ENCODE measurements around the gene RMND5B. TPM values are rescaled to one million over a fixed set of nuclear protein-coding genes. Genes with fewer than 3 reads are reported as not detected.
A peak's percentile ranks its signal among the peaks of the same experiment; 100 is the strongest.

RMND5B gene
- total RNA-seq, 1 donor from 2014 or later = 40.7 TPM

- DNase-seq (ENCODE audit: extremely low read depth, low read depth, low spot score) = no peak
Measured at GRCh38 chr5:178113141-178113787, 17.6 kb upstream of the RMND5B start, which contains the start of gene N4BP3. N4BP3 (plus strand) TSS chr5:178113532; CDS start chr5:178119584, 6,052 bp downstream.

DNA sequence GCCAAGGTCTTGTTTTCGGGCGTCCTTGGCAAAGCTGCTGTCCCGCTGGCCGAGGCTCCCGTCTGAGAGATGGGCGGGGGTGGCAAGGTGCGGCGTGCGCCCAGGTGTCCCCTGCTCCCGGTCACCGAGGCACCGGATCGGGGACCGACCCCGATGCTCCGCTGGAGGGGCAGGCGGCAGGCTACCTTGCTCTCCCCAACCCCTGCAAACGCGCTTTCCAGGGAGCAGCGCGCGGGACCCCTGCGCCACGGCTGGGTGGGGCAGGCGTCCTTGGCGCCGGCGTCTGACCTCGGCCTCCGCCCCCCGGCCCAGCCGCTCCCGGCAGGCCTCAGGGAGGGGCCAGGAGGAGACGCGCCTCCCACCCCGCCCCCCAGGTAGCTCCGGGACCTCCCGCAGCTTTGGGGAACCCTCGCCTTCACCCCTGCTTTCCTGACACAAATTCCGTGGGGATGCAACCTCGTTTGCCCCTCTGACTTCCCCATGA is 16.9 kb upstream of the RMND5B start:
- DNase-seq (ENCODE audit: extremely low read depth, low read depth, low spot score) = no peak

DNA sequence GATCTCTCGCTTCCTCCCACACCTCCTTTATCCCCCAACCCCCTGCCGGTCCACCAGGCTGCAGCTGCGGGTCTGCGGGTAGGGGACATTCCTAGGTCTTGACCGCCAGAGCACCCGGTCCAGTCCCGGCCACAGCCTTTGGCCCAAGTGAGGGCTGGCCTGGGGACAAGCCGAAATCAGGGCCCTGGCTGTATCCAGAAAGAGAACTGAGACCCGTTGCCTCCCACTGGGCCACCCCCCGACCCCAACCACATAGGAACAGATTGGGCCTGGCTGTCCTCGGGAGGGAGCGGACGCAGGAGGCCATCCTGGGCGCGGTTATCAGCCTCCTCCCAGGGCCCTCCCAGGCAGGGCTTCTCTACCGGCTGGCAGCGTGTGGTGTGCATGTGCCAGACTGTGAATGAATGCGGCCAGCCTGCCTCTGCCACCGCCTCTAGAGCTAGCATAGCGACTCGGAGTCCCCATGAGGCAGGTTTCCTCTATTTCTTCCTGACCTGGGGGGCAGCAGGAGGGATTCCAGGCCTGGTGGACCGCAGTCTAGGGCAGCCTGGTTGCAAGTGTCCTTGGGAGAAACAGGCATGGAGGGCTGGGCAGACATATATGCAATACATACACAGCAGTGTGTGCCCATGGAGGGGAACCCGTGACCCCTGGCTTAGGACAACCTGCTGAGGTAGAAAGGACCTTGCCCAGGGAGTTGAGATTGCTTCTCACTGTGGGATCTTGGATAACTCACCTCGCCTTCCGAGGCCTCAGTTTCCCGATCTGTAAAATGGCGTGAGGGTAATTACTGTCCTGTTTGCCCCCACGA is 16.3 kb upstream of the RMND5B start:
- no peak for DNase-seq (ENCODE audit: extremely low read depth, low read depth, low spot score)

GRCh38 chr5:178115136-178115813 is 15.5 kb upstream of the RMND5B start:
- no peak for DNase-seq (ENCODE audit: extremely low read depth, low read depth, low spot score)

- DNase-seq (ENCODE audit: extremely low read depth, low read depth, low spot score) = no peak
Measured at GRCh38 chr5:178115814-178116142, 15.0 kb upstream of the RMND5B start.

GRCh38 chr5:178116143-178116885 is 14.5 kb upstream of the RMND5B start:
- no peak for DNase-seq (ENCODE audit: extremely low read depth, low read depth, low spot score)

GRCh38 chr5:178117923-178118701 is 12.7 kb upstream of the RMND5B start:
- peak; percentile 27 for DNase-seq (ENCODE audit: extremely low read depth, low read depth, low spot score)

DNA sequence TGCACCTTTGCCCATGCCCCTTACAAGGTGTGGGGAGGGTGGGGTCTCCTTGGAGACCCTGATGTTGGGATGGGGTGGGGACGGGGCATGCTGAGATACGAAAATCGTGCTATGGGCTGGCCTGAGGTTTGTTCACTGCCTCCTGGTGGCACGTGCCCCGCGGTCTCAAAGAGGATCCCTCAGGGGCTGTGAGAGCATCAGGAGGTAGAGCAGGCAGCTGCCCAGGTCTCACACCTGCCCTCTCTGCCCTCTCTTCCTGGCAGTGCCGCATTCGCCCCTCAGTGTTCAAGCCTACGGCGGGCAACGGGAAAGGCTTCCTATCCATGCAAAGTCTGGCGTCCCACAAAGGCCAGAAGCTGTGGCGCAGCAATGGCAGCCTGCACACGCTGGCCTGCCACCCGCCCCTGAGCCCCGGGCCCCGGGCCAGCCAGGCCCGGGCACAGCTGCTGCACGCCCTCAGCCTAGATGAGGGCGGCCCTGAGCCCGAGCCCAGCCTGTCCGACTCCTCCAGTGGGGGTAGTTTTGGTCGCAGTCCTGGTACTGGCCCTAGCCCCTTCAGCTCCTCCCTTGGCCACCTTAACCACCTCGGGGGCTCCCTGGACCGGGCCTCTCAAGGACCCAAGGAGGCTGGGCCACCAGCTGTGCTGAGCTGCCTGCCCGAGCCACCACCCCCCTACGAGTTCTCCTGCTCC is 10.8 kb upstream of the RMND5B start:
- DNase-seq (ENCODE audit: extremely low read depth, low read depth, low spot score) = no peak

DNA sequence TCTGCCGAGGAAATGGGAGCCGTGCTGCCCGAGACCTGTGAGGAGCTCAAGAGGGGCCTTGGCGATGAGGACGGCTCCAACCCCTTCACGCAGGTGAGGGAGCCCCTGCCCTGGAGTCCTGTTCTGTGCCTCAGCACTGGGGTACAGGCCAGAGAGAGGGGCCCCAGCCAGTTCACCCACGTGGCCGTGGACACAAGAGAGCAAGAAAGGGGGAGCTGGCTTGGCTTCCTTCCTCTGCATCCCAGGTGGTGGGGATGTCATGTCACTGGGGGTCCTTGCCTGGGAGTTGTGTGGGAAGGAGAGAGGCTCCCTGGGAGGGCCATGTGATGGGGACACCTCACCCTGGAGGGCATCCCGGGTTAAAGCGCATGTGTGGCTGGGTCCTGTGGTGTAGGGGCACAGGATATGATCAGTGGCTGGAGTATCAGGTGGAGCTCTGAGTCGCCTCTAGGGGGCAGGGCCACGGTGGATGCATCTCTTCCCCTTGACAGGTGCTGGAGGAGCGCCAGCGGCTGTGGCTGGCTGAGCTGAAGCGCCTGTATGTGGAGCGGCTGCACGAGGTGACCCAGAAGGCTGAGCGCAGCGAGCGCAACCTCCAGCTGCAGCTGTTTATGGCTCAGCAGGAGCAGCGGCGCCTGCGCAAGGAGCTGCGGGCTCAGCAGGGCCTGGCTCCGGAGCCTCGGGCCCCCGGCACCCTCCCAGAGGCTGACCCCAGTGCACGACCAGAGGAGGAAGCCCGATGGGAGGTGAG is 10.0 kb upstream of the RMND5B start:
- DNase-seq (ENCODE audit: extremely low read depth, low read depth, low spot score) = no peak

- DNase-seq (ENCODE audit: extremely low read depth, low read depth, low spot score) = no peak
Measured at GRCh38 chr5:178121391-178122276, 9.2 kb upstream of the RMND5B start.

GRCh38 chr5:178122346-178122745 is 8.5 kb upstream of the RMND5B start:
- no peak for DNase-seq (ENCODE audit: extremely low read depth, low read depth, low spot score)

DNA sequence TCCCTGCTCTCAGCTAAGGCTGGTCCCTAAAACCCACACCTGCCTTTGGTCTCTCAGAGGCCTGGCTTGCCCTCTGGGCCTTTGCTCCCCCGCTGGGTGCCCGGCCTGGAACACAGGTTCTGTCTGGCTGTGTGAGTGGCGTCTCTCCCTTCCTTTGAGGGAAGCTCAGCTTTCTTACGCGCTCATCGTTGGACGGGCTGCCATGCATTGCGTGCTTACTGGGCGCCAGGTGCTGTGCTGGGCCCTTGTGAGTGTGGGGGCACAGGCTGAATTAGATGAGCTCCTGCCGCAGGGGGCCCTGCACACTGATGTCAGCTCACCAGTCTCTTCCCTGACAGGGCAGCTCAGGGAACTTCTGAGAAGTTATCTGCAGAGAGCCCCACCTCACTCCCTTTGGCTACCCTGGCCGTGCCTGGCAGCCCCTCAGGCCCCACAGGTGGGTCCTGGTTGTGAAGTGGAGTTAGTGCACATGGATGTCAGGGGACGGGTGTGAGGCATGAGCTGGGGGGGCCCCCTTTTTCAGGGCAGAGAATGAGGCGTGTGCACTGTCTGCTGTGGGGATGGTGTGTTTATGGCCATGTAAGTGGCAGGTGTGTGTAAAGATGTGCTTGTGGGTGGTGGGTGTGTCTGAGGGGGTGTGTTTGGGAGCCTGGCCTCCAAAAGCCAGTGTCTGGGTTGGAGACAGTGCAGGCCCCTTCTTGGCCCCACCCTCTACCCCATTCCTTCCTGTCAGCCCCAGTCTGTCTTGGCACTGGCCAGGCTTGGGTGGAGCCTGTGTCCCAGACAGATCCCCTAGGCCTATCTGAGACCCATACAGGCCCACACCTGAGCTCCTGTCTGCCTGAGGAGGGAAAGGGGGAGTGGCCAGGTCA is 7.5 kb upstream of the RMND5B start:
- DNase-seq (ENCODE audit: extremely low read depth, low read depth, low spot score) = no peak

- DNase-seq (ENCODE audit: extremely low read depth, low read depth, low spot score) = no peak
Measured at GRCh38 chr5:178123966-178124925, 6.6 kb upstream of the RMND5B start.

DNA sequence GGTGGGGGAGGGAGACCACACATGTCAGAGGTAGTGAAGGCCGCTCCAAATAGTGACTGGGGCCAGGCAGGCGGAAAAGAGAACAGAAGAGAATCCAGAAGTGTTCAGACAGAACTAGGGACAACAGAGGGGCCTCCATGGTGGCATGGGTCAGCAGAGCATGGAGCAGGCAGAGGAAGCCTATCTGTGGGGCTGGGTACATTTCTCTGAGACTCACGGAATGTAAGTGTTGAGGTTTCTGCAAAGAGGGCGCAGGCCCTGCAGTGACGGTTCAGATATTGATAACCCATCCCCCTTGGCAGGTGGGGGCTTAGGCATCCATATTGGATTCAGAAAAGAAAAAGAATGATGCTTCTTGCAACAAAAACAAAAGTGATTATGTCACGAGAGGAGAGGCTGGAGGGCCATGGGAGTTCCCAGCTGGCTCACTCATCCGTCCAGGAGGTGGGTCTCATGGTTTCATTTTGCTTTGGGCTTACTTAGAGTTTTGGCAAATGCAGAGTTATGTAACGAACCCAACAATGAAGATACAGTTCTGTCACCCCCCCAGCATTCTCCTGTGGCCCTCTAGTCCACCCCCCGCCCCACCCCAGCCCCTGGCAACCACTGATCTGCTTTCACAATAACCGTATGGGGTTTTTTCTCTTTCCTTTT is 5.4 kb upstream of the RMND5B start:
- DNase-seq (ENCODE audit: extremely low read depth, low read depth, low spot score) = no peak

DNA sequence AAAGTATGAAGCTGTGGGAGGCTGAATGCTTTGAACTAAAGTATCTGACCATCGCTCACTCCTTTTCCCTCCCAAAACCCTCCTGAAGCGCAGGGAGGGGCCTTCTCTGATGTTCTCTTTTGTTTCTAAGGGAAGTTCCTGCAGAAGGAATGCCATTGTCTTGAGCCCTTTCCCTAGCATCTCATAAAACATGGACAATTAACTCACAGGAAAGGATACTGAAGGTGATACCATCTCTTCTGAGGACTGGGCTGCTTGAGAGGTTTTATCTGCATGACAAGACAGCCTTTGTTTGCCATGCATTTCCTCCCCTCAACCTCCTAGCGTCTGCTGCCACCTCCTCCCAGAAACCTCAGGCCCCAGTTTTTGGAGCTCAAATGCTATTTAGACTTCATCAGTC is 4.3 kb upstream of the RMND5B start:
- no peak for DNase-seq (ENCODE audit: extremely low read depth, low read depth, low spot score)
